VCaP (cell line): ENCODE results near the gene CREBBP.

Experiments used
- H3K27ac ChIP-seq: fragments of 450-650 bp; 2 replicates; pipeline ENCODE4 v1.5.1; 2017
- TF ChIP-seq, protein P1 (sequence below): fragments of 450-650 bp; conservative IDR thresholded peaks from 2 replicates; pipeline ENCODE4 v1.5.1; 2017; ENCODE audit warnings: mild to moderate bottlenecking, moderate library complexity

Gene CREBBP

DNA sequence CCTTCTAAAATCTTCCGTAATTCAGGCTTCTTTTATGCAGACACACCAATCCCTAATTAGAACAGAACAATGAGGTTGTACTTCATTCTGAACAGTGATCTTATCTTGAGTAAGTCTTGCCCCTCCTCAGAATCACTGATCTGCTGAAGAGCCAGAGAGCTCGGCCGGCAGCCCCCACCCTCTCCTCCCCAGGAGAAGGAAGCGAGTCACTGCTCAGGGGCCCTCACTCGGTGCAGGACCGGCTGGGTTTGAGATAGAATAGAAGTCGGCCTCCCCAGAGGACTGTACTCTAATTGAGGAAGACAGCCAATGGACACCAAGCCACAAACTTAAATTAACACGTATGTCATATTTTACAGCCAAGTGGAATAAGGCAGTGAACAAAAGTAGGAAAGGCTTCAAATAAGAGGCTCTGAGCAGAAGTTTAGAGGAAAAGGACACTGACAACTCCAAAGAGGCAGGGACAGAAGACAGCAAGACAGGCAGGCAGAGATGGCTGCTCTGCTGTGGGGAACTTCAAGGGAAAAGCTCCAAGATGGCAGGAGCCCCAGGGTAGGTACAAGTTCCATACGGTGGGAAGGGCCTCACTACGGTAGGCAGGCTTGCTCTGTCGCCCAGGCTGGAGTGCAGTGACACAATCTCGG lies 18.6 kb downstream of the CREBBP start:
- no peak overlapping the region for H3K27ac ChIP-seq
- TF ChIP-seq, protein P1, sequence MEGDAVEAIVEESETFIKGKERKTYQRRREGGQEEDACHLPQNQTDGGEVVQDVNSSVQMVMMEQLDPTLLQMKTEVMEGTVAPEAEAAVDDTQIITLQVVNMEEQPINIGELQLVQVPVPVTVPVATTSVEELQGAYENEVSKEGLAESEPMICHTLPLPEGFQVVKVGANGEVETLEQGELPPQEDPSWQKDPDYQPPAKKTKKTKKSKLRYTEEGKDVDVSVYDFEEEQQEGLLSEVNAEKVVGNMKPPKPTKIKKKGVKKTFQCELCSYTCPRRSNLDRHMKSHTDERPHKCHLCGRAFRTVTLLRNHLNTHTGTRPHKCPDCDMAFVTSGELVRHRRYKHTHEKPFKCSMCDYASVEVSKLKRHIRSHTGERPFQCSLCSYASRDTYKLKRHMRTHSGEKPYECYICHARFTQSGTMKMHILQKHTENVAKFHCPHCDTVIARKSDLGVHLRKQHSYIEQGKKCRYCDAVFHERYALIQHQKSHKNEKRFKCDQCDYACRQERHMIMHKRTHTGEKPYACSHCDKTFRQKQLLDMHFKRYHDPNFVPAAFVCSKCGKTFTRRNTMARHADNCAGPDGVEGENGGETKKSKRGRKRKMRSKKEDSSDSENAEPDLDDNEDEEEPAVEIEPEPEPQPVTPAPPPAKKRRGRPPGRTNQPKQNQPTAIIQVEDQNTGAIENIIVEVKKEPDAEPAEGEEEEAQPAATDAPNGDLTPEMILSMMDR: no peak

DNA sequence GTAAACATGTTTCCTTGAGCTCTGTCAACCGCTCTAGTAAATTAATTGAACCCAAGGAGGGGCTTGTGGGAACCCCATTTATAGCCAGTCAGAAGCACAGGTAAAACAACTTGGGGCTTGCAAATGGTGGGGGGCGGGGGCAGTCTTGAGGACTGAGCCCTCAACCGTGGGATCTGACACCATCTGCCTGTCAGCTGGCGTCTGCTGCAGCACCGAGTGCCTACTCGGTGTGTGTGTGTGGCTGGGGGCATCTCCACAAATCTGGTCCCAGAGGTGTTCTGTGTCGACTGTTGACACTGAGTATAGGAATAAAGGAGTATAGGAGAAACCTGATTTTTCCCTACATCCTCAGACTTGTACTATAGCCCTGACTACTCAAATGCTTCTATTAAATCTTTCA lies 20.6 kb downstream of the CREBBP start:
- TF ChIP-seq, protein P1: no peak
- H3K27ac ChIP-seq: no peak overlapping the region

DNA sequence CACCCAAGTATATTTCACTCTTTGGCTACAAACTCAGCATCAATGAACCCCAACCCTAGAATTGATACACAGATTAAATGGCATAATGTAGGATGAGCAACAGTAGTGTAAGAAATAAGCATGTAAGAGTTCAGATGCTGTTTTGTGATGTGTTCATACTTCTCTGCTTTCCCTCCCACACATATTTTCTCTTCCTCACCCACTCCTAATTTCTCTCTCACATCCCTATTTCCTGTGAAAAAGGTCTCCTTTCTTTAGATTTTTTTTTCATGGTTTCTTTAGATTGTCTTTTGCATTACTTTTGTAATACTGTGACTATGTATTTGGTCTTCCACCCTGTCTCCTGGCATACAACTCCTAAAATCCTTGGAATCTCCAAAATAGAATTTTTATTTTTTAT lies 21.7 kb downstream of the CREBBP start:
- TF ChIP-seq, protein P1: no peak
- H3K27ac ChIP-seq: no peak overlapping the region

DNA sequence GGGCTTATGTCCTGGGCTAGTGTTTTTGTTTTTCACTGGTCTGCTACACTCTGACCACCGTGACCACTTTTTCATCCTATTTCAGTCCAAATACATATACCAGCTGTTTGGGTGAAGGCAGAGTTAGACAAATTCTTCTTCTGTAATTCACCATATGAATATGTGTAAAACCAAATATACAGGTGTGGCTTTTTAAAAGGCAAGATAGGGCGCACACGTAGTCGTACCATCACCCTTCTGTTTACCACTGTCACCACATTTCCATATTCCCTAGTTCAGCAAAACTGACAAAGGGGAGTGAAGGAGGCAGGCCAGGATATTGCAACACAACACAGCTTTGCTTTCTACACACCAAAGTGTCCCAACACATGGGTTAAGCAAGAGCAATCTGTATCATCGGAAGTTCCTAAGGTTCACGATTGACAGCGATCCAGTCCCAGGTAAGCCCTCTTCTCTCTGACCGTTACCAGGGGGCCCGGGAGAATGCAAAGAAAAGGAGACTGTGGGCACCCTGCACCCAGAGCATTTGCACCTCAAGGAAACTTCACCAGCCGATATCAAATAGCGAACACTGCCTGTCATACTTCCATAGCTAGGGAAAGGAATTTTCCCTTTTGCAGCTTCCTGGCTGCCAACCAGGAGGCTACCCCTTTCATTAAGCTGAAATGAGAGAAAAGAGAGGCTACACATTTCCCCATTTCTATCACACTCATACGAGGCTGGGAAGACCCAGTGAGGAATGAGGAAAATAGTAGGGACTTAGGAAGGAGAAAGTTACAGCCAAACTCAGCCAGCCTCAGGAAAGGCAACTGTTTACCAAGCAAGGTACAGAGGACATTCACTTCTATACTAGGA lies 23.1 kb downstream of the CREBBP start:
- TF ChIP-seq, protein P1: no peak
- no peak overlapping the region for H3K27ac ChIP-seq

- H3K27ac ChIP-seq: no peak overlapping the region
- TF ChIP-seq, protein P1: no peak
These were observed 24.0 kb downstream of the CREBBP start for GRCh38 chr16:3856367-3857141.

GRCh38 chr16:3854750-3855541 lies 25.6 kb downstream of the CREBBP start:
- H3K27ac ChIP-seq: no peak overlapping the region
- TF ChIP-seq, protein P1: no peak
